ENCODE data around the gene DGKD. TPM values are rescaled to one million over a fixed set of nuclear protein-coding genes. Genes with fewer than 3 reads are reported as not detected.

DGKD gene
- total and polyA plus RNA-seq, 10 of the 15 experiments (the other 5 are each of a cell fraction or from before 2014, with no cell fraction given) = 2.7 to 81.9 (median 27.0) TPM

DNA sequence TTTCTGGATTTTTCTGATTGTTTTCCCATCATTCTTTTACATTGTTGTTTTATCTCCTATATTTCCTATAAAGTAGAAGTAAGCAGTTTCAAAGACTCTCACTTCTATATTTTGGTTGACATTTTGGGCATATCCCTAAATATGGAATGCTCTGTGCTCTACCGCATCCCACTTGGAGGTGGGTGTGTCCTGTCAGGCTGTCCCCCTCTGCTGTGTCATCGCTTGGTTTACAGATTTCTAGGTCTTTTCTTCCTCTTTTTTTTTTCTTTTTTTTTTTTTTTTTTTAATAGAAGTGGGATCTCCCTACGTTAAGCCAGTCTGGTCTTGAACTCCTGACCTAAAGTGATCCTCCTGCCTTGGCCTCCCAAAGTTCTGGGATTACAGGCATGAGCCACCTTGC, 13.3 kb downstream of the DGKD start (continued):
- TF ChIP-seq, protein P1, sequence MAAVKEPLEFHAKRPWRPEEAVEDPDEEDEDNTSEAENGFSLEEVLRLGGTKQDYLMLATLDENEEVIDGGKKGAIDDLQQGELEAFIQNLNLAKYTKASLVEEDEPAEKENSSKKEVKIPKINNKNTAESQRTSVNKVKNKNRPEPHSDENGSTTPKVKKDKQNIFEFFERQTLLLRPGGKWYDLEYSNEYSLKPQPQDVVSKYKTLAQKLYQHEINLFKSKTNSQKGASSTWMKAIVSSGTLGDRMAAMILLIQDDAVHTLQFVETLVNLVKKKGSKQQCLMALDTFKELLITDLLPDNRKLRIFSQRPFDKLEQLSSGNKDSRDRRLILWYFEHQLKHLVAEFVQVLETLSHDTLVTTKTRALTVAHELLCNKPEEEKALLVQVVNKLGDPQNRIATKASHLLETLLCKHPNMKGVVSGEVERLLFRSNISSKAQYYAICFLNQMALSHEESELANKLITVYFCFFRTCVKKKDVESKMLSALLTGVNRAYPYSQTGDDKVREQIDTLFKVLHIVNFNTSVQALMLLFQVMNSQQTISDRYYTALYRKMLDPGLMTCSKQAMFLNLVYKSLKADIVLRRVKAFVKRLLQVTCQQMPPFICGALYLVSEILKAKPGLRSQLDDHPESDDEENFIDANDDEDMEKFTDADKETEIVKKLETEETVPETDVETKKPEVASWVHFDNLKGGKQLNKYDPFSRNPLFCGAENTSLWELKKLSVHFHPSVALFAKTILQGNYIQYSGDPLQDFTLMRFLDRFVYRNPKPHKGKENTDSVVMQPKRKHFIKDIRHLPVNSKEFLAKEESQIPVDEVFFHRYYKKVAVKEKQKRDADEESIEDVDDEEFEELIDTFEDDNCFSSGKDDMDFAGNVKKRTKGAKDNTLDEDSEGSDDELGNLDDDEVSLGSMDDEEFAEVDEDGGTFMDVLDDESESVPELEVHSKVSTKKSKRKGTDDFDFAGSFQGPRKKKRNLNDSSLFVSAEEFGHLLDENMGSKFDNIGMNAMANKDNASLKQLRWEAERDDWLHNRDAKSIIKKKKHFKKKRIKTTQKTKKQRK (IDR thresholded peaks at IDR 0.05; ENCODE audit: low read depth, low read length) = no peak
- TF ChIP-seq BCL11A (IDR thresholded peaks at IDR 0.05; ENCODE audit: low read depth, low read length) = no peak
- no peak for TF ChIP-seq STAT3 (IDR thresholded peaks at IDR 0.05; ENCODE audit: low read depth, low read length)
- TF ChIP-seq RUNX3 (IDR thresholded peaks at IDR 0.05; ENCODE audit: low read length) = no peak
- TF ChIP-seq MYB (IDR thresholded peaks at IDR 0.05; ENCODE audit: borderline replicate concordance, low read depth, low read length) = no peak
- TF ChIP-seq BMI1 (IDR thresholded peaks at IDR 0.05; ENCODE audit: borderline replicate concordance) = no peak

DNA sequence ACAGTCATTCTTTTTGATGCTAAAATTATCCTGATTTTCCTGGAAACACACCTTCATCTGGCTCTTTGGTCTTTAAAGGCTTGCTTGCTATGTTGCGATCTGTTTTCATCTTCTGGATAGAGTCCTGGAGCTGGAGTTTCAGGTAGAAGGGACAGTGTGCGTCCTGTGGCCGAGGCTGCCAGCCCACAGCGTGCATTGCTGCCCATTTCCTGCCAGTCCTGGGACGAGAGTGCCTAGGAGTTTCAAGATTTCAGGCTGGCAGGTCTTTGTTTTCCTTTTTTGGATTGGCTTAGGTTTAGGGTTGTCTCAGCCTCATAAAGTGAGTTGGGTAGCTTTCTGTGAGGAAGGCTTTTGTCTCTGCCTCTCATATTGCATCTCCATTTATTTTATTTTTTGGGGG, 14.5 kb downstream of the DGKD start:
- no peak overlapping the region for H3K4me2 ChIP-seq (ENCODE audit: control insufficient read depth, insufficient read depth)
- ATAC-seq (no peak), FAIRE-seq (no peak), DNase-seq (ENCODE audit: low read depth, low spot score) (no peak)
- TF ChIP-seq GATAD2B (conservative IDR thresholded peaks at IDR 0.05; ENCODE audit: low read depth) (no peak), SREBF2 (IDR thresholded peaks at IDR 0.05; ENCODE audit: low read length) (no peak), SIN3A (IDR thresholded peaks at IDR 0.05; ENCODE audit: low read depth, low read length) (no peak), NFYA (IDR thresholded peaks at IDR 0.05; ENCODE audit: borderline replicate concordance, low read depth, low read length) (no peak), ZNF384 (IDR thresholded peaks at IDR 0.05; ENCODE audit: borderline replicate concordance, low read depth, low read length) (no peak), FOS (IDR thresholded peaks at IDR 0.05; ENCODE audit: borderline replicate concordance, extremely low read depth, insufficient read length) (no peak), KAT2A (conservative IDR thresholded peaks at IDR 0.05; ENCODE audit: control insufficient read depth, low read depth, low read length) (no peak), BRCA1 (IDR thresholded peaks at IDR 0.05; ENCODE audit: low read depth, low read length) (no peak), RAD51 (IDR thresholded peaks at IDR 0.05) (no peak), MTA2 (IDR thresholded peaks at IDR 0.05; ENCODE audit: low read depth) (no peak), EED (IDR thresholded peaks at IDR 0.05; ENCODE audit: low read depth) (no peak), RFX5 (IDR thresholded peaks at IDR 0.05; ENCODE audit: low read depth, low read length) (no peak)
- TF ChIP-seq, protein P2, sequence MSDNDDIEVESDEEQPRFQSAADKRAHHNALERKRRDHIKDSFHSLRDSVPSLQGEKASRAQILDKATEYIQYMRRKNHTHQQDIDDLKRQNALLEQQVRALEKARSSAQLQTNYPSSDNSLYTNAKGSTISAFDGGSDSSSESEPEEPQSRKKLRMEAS (IDR thresholded peaks at IDR 0.05; ENCODE audit: low read depth, low read length) = no peak
- RAD21 ChIA-PET (ENCODE audit: unreplicated experiment) = no interaction called here
- SMC1A ChIA-PET (ENCODE audit: uncharacterized antibody, unreplicated experiment) = interaction anchor here (0.9 kb wide), 1 partner anchor 26 kb away, joined by 3 read pairs; no protein-coding TSS in a partner anchor
- peaks cover 0 to 2% of the 10 kb centered on the region in 2 experiments; a peak in 1 of 4 replicates for H3K36me3 ChIP-seq (ENCODE audit: control insufficient read depth in 2 of 2, insufficient read depth in 2 of 2, low read length in 1 of 2)
- WGBS (ENCODE audit: insufficient coverage, insufficient replicate concordance, low lambda C conversion rate, missing lambda C conversion rate) = 65% methylated on average over 5 of the region's 5 CpGs
- H3K4me1 ChIP-seq (ENCODE audit: control insufficient read depth, insufficient read depth, low read length) = peaks cover 6% of the 10 kb centered on the region
- intact Hi-C loops (cut with micrococcal nuclease; ENCODE audit: unreplicated experiment) (no loop called here), in situ Hi-C loops (cut with MboI) (no loop called here)
- no peak overlapping the region for H3K9ac ChIP-seq (ENCODE audit: control insufficient read depth, insufficient read depth, low read length)
- no TSS peak for BruUV-seq (replicated peaks)
- H2AFZ ChIP-seq (ENCODE audit: control insufficient read depth, low read depth, low read length) = no peak overlapping the region
- CTCF ChIA-PET = no interaction called here
- H3K27ac ChIP-seq (ENCODE audit: control insufficient read depth, insufficient read depth) = no peak overlapping the region
- no peaks in the 10 kb centered on the region for H3K27me3 ChIP-seq (replicated peaks in 1 of 2; ENCODE audit: control insufficient read depth in 2 of 2, insufficient read depth in 2 of 2, low read length in 1 of 2)
- H3K79me2 ChIP-seq (ENCODE audit: control insufficient read depth, insufficient read depth, low read length) = peaks cover 17% of the 10 kb centered on the region
- no peak overlapping the region for H3K4me3 ChIP-seq
- POLR2A ChIA-PET = interaction anchor here (0.8 kb wide), 1 partner anchor 11 kb away, joined by 3 read pairs; no protein-coding TSS in a partner anchor
- H3K9me3 ChIP-seq (replicated peaks; ENCODE audit: control insufficient read depth, insufficient read depth, low read length) = peaks cover 9% of the 10 kb centered on the region
- H4K20me1 ChIP-seq (ENCODE audit: control insufficient read depth, insufficient read depth) = no peaks in the 10 kb centered on the region
